ENCODE results near the gene PPP1R12A.

PPP1R12A gene

GRCh38 chr12:79927772-79928474 is 7.0 kb downstream of the PPP1R12A start:
- no peak overlapping the region for H3K9ac ChIP-seq
- H3K4me3 ChIP-seq (ENCODE audit: low read depth, low read length): no peak overlapping the region
- TF ChIP-seq CTCF (IDR thresholded peaks at IDR 0.05): no peak
- no peak overlapping the region for H3K4me2 ChIP-seq (ENCODE audit: low read length)
- H2AFZ ChIP-seq: no peak overlapping the region
- H3K27me3 ChIP-seq (ENCODE audit: control insufficient read depth, insufficient read depth, low read length): no peaks in the 10 kb centered on the region
- no peaks in the 10 kb centered on the region for H3K36me3 ChIP-seq (ENCODE audit: control insufficient read depth, insufficient read depth, low read length)
- H3K79me2 ChIP-seq: peaks cover 35% of the 10 kb centered on the region
- peaks cover 9% of the 10 kb centered on the region for H3K4me1 ChIP-seq
- H3K27ac ChIP-seq: no peak overlapping the region
- no peaks in the 10 kb centered on the region for H3K9me3 ChIP-seq (ENCODE audit: control insufficient read depth, low read length)

GRCh38 chr12:79926951-79927350 is 7.9 kb downstream of the PPP1R12A start:
- Histone ChIP-seq H3K9me3 (ENCODE audit: control insufficient read depth, low read length) (no peaks in the 10 kb centered on the region), H3K4me1 (peaks cover 9% of the 10 kb centered on the region), H3K4me3 (ENCODE audit: low read depth, low read length) (no peak overlapping the region), H2AFZ (no peak overlapping the region), H3K9ac (no peak overlapping the region), H3K79me2 (peaks cover 43% of the 10 kb centered on the region), H3K36me3 (ENCODE audit: control insufficient read depth, insufficient read depth, low read length) (no peaks in the 10 kb centered on the region), H3K4me2 (ENCODE audit: low read length) (no peak overlapping the region), H3K27me3 (ENCODE audit: control insufficient read depth, insufficient read depth, low read length) (no peaks in the 10 kb centered on the region), H3K27ac (no peak overlapping the region)
- no peak for TF ChIP-seq CTCF (IDR thresholded peaks at IDR 0.05)

- peaks cover 9% of the 10 kb centered on the region for H3K4me1 ChIP-seq
- no peak overlapping the region for H3K4me3 ChIP-seq (ENCODE audit: low read depth, low read length)
- H3K4me2 ChIP-seq (ENCODE audit: low read length): no peak overlapping the region
- H3K27ac ChIP-seq: no peak overlapping the region
- H3K27me3 ChIP-seq (ENCODE audit: control insufficient read depth, insufficient read depth, low read length): no peaks in the 10 kb centered on the region
- no peaks in the 10 kb centered on the region for H3K9me3 ChIP-seq (ENCODE audit: control insufficient read depth, low read length)
- no peaks in the 10 kb centered on the region for H3K36me3 ChIP-seq (ENCODE audit: control insufficient read depth, insufficient read depth, low read length)
- H3K9ac ChIP-seq: no peak overlapping the region
- TF ChIP-seq CTCF (IDR thresholded peaks at IDR 0.05): no peak
- H2AFZ ChIP-seq: no peak overlapping the region
- peaks cover 52% of the 10 kb centered on the region for H3K79me2 ChIP-seq
These were observed 9.4 kb downstream of the PPP1R12A start for GRCh38 chr12:79925492-79925891.

- no peak overlapping the region for H2AFZ ChIP-seq
- no peak overlapping the region for H3K4me2 ChIP-seq (ENCODE audit: low read length)
- H3K9ac ChIP-seq: no peak overlapping the region
- H3K36me3 ChIP-seq (ENCODE audit: control insufficient read depth, insufficient read depth, low read length): no peaks in the 10 kb centered on the region
- H3K27me3 ChIP-seq (ENCODE audit: control insufficient read depth, insufficient read depth, low read length): no peaks in the 10 kb centered on the region
- no peak for TF ChIP-seq CTCF (IDR thresholded peaks at IDR 0.05)
- H3K9me3 ChIP-seq (ENCODE audit: control insufficient read depth, low read length): no peaks in the 10 kb centered on the region
- H3K4me3 ChIP-seq (ENCODE audit: low read depth, low read length): no peak overlapping the region
- H3K79me2 ChIP-seq: peaks cover 71% of the 10 kb centered on the region
- peaks cover 13% of the 10 kb centered on the region for H3K4me1 ChIP-seq
- H3K27ac ChIP-seq: no peak overlapping the region
These were observed 13.1 kb downstream of the PPP1R12A start for GRCh38 chr12:79921786-79922185.
